Measurements from ENCODE around the gene GAS2L2. TPM values are rescaled to one million over a fixed set of nuclear protein-coding genes. Genes with fewer than 3 reads are reported as not detected.

The GAS2L2 gene
- total RNA-seq, 4 donors from 2014 or later: 0.84 to 1.4 (median 1.1) TPM

- no peak for DNase-seq (ENCODE audit: low spot score in 2 of 2)
- Histone ChIP-seq H3K9me3 (no peaks in the 10 kb centered on the region), H3K36me3 (peaks cover 0 to 6% (median 0%) of the 10 kb centered on the region in 3 donors), H3K4me1 (peaks cover 0 to 24% (median 8%) of the 10 kb centered on the region in 4 donors), H3K4me3 (no peak overlapping the region), H3K27ac (no peak overlapping the region), H3K27me3 (no peaks in the 10 kb centered on the region)
- no peak for TF ChIP-seq EP300 (IDR thresholded peaks at IDR 0.05)
- WGBS, 2 donors: 60 to 70% methylated on average over 1 of the region's 1 CpG
These were observed 20.3 kb downstream of the GAS2L2 start for GRCh38 chr17:35732806-35733136.

- peak overlapping the region; percentile 45 to 82 (median 66) for H3K4me3 ChIP-seq
- peaks cover 0 to 30% (median 9%) of the 10 kb centered on the region in 4 donors for H3K4me1 ChIP-seq
- TF ChIP-seq POLR2A (IDR thresholded peaks at IDR 0.05) (no peak), EP300 (IDR thresholded peaks at IDR 0.05) (no peak), CTCF (IDR thresholded peaks at IDR 0.05) (no peak)
- 24 to 32% methylated on average over 16 to 26 of the region's 47 CpGs for WGBS, 2 donors
- H3K27me3 ChIP-seq: no peaks in the 10 kb centered on the region
- H3K36me3 ChIP-seq: peaks cover 0 to 6% (median 0%) of the 10 kb centered on the region in 3 donors
- H3K27ac ChIP-seq: peak overlapping the region in 2 of 4 donors; percentile 62 to 72
- no peaks in the 10 kb centered on the region for H3K9me3 ChIP-seq
- DNase-seq (ENCODE audit: low spot score in 2 of 2): no peak
These were observed 20.9 kb downstream of the GAS2L2 start for GRCh38 chr17:35731917-35732805.

- Histone ChIP-seq H3K9me3 (no peaks in the 10 kb centered on the region), H3K4me1 (peaks cover 0 to 38% (median 15%) of the 10 kb centered on the region in 4 donors), H3K36me3 (peaks cover 0 to 6% (median 0%) of the 10 kb centered on the region in 3 donors), H3K4me3 (peak within 1 kb of the TSS; percentile 45 to 82 (median 66)), H3K27ac (peak within 1 kb of the TSS in 2 of 4 donors; percentile 62 to 72), H3K27me3 (no peaks in the 10 kb centered on the region)
- peak in 1 of 2 donors; percentile 37 for DNase-seq (ENCODE audit: low spot score in 2 of 2)
- TF ChIP-seq EP300 (IDR thresholded peaks at IDR 0.05) (peak in 1 of 2 donors; percentile 30), POLR2A (IDR thresholded peaks at IDR 0.05) (no peak)
- WGBS, 2 donors: 2 to 4% methylated on average over 18 to 29 of the region's 44 CpGs
These were observed 21.7 kb downstream of the GAS2L2 start, which contains the start of gene RASL10B for GRCh38 chr17:35731239-35731916. TSS of gene RASL10B (plus strand) at chr17:35731639. CDS start at chr17:35735185, 3,546 bp downstream.

GRCh38 chr17:35730400-35731005, 22.5 kb downstream of the GAS2L2 start:
- Histone ChIP-seq H3K9me3 (no peaks in the 10 kb centered on the region), H3K27ac (peak overlapping the region in 1 of 4 donors; percentile 10), H3K4me3 (no peak overlapping the region), H3K4me1 (peaks cover 0 to 47% (median 17%) of the 10 kb centered on the region in 4 donors), H3K36me3 (peaks cover 0 to 6% (median 6%) of the 10 kb centered on the region in 3 donors), H3K27me3 (no peaks in the 10 kb centered on the region)
- DNase-seq (ENCODE audit: low spot score in 2 of 2): no peak
- WGBS, 2 donors: 78 to 80% methylated on average over 10 of the region's 10 CpGs
- TF ChIP-seq POLR2A (IDR thresholded peaks at IDR 0.05): no peak

GRCh38 chr17:35729405-35729833, 23.6 kb downstream of the GAS2L2 start:
- no peak overlapping the region for H3K27ac ChIP-seq
- no peaks in the 10 kb centered on the region for H3K9me3 ChIP-seq
- H3K4me1 ChIP-seq: peaks cover 0 to 49% (median 17%) of the 10 kb centered on the region in 4 donors
- no peak for TF ChIP-seq POLR2A (IDR thresholded peaks at IDR 0.05)
- no peak for TF ChIP-seq CTCF (IDR thresholded peaks at IDR 0.05)
- no peak for TF ChIP-seq EP300 (IDR thresholded peaks at IDR 0.05)
- 72 to 83% methylated on average over 4 of the region's 4 CpGs for WGBS, 2 donors
- H3K27me3 ChIP-seq: no peaks in the 10 kb centered on the region
- no peak overlapping the region for H3K4me3 ChIP-seq
- peaks cover 0 to 17% (median 12%) of the 10 kb centered on the region in 3 donors for H3K36me3 ChIP-seq
- no peak for DNase-seq (ENCODE audit: low spot score in 2 of 2)

- Histone ChIP-seq H3K36me3 (peaks cover 0 to 25% (median 20%) of the 10 kb centered on the region in 3 donors), H3K27me3 (no peaks in the 10 kb centered on the region), H3K4me1 (peaks cover 0 to 49% (median 17%) of the 10 kb centered on the region in 4 donors), H3K27ac (no peak overlapping the region), H3K9me3 (no peaks in the 10 kb centered on the region), H3K4me3 (no peak overlapping the region)
- 78 to 90% methylated on average over 3 of the region's 3 CpGs for WGBS, 2 donors
- DNase-seq (ENCODE audit: low spot score in 2 of 2): no peak
- no peak for TF ChIP-seq EP300 (IDR thresholded peaks at IDR 0.05)
- TF ChIP-seq POLR2A (IDR thresholded peaks at IDR 0.05): no peak
- no peak for TF ChIP-seq CTCF (IDR thresholded peaks at IDR 0.05)
These were observed 24.5 kb downstream of the GAS2L2 start for GRCh38 chr17:35728551-35728950.

All from tibial nerve (tissue), 4 donors.